ENCODE measurements around the gene CLDN9.

DNA sequence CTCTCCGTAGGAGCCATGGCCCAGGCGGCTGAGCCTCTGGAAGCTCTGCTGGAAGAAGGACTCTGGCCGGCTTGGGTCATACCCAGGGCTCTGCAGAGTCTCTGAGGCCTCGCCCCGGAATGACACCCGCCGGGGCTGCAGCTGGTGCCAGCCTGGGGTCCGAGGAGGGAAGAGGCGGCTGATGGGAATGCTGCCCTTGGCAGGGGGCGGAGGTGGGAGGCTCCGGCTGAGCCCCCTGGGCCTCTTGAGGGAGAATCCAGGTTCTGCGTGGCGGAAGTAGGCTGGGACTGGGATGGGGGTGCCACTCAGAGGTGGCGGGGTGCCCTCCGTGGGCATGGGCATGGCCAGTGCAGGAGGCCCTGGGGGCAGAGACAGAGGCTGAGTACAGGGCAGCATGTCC, 36.0 kb upstream of the CLDN9 start:
- TF ChIP-seq ZFP30 (CRISPR knock-in tag; IDR thresholded peaks at IDR 0.05) = no peak
- no peak for TF ChIP-seq CSDC2 (CRISPR knock-in tag; IDR thresholded peaks at IDR 0.05)
- TF ChIP-seq ZNF565 (CRISPR knock-in tag; conservative IDR thresholded peaks at IDR 0.05; ENCODE audit: low read depth) = no peak
- TF ChIP-seq, protein P1, sequence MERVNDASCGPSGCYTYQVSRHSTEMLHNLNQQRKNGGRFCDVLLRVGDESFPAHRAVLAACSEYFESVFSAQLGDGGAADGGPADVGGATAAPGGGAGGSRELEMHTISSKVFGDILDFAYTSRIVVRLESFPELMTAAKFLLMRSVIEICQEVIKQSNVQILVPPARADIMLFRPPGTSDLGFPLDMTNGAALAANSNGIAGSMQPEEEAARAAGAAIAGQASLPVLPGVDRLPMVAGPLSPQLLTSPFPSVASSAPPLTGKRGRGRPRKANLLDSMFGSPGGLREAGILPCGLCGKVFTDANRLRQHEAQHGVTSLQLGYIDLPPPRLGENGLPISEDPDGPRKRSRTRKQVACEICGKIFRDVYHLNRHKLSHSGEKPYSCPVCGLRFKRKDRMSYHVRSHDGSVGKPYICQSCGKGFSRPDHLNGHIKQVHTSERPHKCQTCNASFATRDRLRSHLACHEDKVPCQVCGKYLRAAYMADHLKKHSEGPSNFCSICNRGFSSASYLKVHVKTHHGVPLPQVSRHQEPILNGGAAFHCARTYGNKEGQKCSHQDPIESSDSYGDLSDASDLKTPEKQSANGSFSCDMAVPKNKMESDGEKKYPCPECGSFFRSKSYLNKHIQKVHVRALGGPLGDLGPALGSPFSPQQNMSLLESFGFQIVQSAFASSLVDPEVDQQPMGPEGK (CRISPR knock-in tag; IDR thresholded peaks at IDR 0.05; ENCODE audit: borderline replicate concordance) = no peak
- TF ChIP-seq, protein P2, sequence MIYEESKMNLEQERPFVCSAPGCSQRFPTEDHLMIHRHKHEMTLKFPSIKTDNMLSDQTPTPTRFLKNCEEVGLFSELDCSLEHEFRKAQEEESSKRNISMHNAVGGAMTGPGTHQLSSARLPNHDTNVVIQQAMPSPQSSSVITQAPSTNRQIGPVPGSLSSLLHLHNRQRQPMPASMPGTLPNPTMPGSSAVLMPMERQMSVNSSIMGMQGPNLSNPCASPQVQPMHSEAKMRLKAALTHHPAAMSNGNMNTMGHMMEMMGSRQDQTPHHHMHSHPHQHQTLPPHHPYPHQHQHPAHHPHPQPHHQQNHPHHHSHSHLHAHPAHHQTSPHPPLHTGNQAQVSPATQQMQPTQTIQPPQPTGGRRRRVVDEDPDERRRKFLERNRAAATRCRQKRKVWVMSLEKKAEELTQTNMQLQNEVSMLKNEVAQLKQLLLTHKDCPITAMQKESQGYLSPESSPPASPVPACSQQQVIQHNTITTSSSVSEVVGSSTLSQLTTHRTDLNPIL (CRISPR knock-in tag; IDR thresholded peaks at IDR 0.05; ENCODE audit: low read depth) = no peak
- no peak for TF ChIP-seq GLIS3 (CRISPR knock-in tag; IDR thresholded peaks at IDR 0.05)
- TF ChIP-seq OSR1 (CRISPR knock-in tag; IDR thresholded peaks at IDR 0.05) = no peak
- no peak for TF ChIP-seq ARNTL (CRISPR knock-in tag; IDR thresholded peaks at IDR 0.05; ENCODE audit: borderline replicate concordance, low read depth)
- no peak for TF ChIP-seq ISL1 (CRISPR knock-in tag; IDR thresholded peaks at IDR 0.05)
- no peak for TF ChIP-seq SNAI2 (CRISPR knock-in tag; IDR thresholded peaks at IDR 0.05)
- no peak for TF ChIP-seq TCF4 (CRISPR knock-in tag; IDR thresholded peaks at IDR 0.05; ENCODE audit: borderline replicate concordance)

All from SK-N-SH treated with all-trans-retinoic acid at 6 μM for 48 hours (cell line).